Effector memory CD8-positive, alpha-beta T cell (primary cell): ENCODE data around the gene ACIN1.
A peak's percentile ranks its signal among the peaks of the same experiment; 100 is the strongest.

Experiments
- ATAC-seq: fragments of 150-1000 bp; cut with Tn5 transposase; replicated peaks from 2 replicates; pipeline ENCODE4 v1.10.0; 2021; ENCODE audit warnings: mild to moderate bottlenecking, moderate library complexity
- DNase-seq, 3 experiments: peaks; one replicate each; pipeline ENCODE4 v3.0.0; 2021
- H3K27ac Mint-ChIP-seq, 2 donors: one replicate each; pipeline ENCODE4 v1.8.0; 2022; ENCODE audit warnings: mild to moderate bottlenecking in 2 of 2, mixed read lengths in 2 of 2, moderate library complexity in 2 of 2
- H3K27me3 Mint-ChIP-seq, 2 donors: one replicate each; pipeline ENCODE4 v1.8.0; 2022; ENCODE audit warnings: mixed read lengths in 2 of 2
- H3K36me3 Mint-ChIP-seq: one replicate; pipeline ENCODE4 v1.8.0; 2022; ENCODE audit warnings: mild to moderate bottlenecking, moderate library complexity, mixed read lengths; ENCODE audit not compliant: insufficient read depth
- H3K4me1 Mint-ChIP-seq, 2 donors: one replicate each; pipeline ENCODE4 v1.8.0; 2022; ENCODE audit warnings: low read depth in 2 of 2, mixed read lengths in 2 of 2
- H3K4me3 Mint-ChIP-seq, 2 donors: one replicate each; pipeline ENCODE4 v1.8.0; 2022; ENCODE audit warnings: mild to moderate bottlenecking in 2 of 2, mixed read lengths in 2 of 2, moderate library complexity in 2 of 2
- H3K9me3 Mint-ChIP-seq, 2 donors: one replicate each; pipeline ENCODE4 v1.8.0; 2022; ENCODE audit warnings: mixed read lengths in 2 of 2

ACIN1 gene

GRCh38 chr14:23063601-23064000, 31.3 kb downstream of the ACIN1 start:
- Mint-ChIP-seq H3K9me3 (no peaks in the 10 kb centered on the region), H3K27me3 (no peaks in the 10 kb centered on the region), H3K36me3 (peaks cover 92% of the 10 kb centered on the region), H3K4me1 (peaks cover 3 to 5% of the 10 kb centered on the region in 2 donors), H3K4me3 (no peak overlapping the region), H3K27ac (peak overlapping the region in 1 of 2 donors; percentile 54)
- ATAC-seq (no peak), DNase-seq (no peak)

- Mint-ChIP-seq H3K27ac (no peak overlapping the region), H3K36me3 (peaks cover 93% of the 10 kb centered on the region), H3K4me3 (no peak overlapping the region), H3K27me3 (no peaks in the 10 kb centered on the region), H3K4me1 (peaks cover 8 to 9% of the 10 kb centered on the region in 2 donors), H3K9me3 (no peaks in the 10 kb centered on the region)
- ATAC-seq (no peak), DNase-seq (no peak)
These were observed 32.9 kb downstream of the ACIN1 start for GRCh38 chr14:23062002-23062401.

DNA sequence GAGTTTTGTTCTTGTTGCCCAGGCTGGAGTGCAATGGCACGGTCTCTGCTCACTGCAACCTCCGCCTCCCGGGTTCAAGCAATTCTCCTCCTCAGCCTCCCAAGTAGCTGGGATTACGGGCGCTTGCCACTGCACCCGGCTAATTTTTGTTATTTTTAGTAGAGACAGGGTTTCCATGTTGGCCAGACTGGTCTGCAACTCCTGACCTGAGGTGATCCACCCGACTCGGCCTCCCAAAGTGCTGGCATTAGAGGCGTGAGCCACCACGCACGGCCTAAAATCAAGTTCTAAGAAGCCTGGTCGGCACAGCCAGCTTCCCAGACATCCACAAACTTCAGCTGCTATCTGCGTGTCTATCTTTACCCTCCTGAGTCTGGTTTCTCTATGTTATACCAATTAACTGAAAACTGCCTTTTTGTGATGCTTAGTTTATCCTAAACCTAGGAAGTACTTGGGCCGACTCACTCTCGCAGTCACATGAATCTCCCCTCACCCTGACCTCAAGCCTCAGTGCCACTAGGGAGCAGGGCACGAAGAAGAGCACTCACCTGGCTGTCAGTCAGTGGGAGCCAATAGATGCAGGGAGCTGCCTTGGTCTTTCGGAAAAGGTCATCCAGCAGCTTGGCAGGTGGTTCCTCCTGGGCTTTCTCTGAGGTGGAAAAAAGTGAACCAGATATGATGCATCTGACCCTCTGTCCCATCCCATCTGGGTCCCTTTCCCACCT, 34.2 kb downstream of the ACIN1 start:
- no peaks in the 10 kb centered on the region for H3K27me3 Mint-ChIP-seq
- ATAC-seq (no peak), DNase-seq (no peak)
- H3K9me3 Mint-ChIP-seq, result no peaks in the 10 kb centered on the region
- H3K36me3 Mint-ChIP-seq, result peaks cover 81% of the 10 kb centered on the region
- H3K4me3 Mint-ChIP-seq, result no peak overlapping the region
- H3K27ac Mint-ChIP-seq, result no peak overlapping the region
- peaks cover 18% of the 10 kb centered on the region in 2 donors for H3K4me1 Mint-ChIP-seq

- peak overlapping the region; percentile 12 to 35 for H3K27ac Mint-ChIP-seq
- H3K9me3 Mint-ChIP-seq, result no peaks in the 10 kb centered on the region
- peaks cover 62% of the 10 kb centered on the region for H3K36me3 Mint-ChIP-seq
- H3K4me3 Mint-ChIP-seq, result peak overlapping the region; percentile 14 to 40
- no peaks in the 10 kb centered on the region for H3K27me3 Mint-ChIP-seq
- H3K4me1 Mint-ChIP-seq, result peaks cover 17 to 22% of the 10 kb centered on the region in 2 donors
- DNase-seq, result no peak
- ATAC-seq, result no peak
These were observed 36.1 kb downstream of the ACIN1 start for GRCh38 chr14:23058654-23059504.

DNA sequence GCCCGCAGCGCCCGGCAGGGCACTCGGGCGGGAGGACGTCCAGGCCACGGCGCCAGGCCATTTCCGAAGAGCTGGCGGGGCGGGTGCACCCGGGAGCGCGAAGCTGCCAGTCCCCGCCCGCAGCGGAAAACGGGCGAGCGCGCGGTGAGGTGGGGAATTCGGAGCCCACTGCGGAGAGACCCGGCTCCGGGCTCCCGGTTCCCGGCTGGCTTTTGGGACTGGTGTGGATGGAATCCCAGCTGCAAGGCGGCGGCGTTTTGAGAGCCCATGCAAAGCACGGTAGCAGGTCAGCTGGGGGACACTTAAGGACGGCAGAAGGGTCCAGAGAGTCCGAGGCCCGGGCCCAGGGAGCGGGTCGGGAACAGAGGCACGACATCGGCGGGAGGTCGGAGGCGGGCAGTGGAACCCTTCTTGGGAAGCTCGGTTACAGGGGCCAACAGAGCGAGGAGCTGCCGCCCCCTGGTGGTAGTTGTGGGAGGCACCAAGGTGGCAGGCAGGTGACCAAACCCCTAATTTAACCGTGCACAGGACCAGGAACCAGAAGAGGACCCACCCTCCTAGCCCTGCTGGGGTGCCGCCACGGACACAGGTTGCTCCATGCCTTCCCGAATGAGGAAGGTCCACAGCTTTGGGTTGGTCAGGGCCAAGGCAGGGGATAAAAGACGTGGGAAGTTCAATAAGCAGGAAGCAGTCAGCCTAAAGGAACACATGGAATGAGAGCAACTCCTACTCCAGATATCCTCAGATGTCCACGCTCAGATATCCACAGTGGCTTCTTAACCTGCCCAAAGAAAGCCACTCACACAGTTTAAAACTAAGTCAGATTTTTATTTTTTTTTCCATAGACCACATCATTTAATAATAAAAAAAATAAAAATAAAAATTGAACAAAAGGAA, 36.9 kb downstream of the ACIN1 start:
- no peaks in the 10 kb centered on the region for H3K9me3 Mint-ChIP-seq
- H3K27me3 Mint-ChIP-seq, result no peaks in the 10 kb centered on the region
- peaks cover 54% of the 10 kb centered on the region for H3K36me3 Mint-ChIP-seq
- DNase-seq (peak; percentile 83 to 87 (median 83)), ATAC-seq (peak; percentile 74)
- peak overlapping the region; percentile 84 for H3K4me3 Mint-ChIP-seq
- peaks cover 17 to 22% of the 10 kb centered on the region in 2 donors for H3K4me1 Mint-ChIP-seq
- H3K27ac Mint-ChIP-seq, result peak overlapping the region in 1 of 2 donors; percentile 73

DNA sequence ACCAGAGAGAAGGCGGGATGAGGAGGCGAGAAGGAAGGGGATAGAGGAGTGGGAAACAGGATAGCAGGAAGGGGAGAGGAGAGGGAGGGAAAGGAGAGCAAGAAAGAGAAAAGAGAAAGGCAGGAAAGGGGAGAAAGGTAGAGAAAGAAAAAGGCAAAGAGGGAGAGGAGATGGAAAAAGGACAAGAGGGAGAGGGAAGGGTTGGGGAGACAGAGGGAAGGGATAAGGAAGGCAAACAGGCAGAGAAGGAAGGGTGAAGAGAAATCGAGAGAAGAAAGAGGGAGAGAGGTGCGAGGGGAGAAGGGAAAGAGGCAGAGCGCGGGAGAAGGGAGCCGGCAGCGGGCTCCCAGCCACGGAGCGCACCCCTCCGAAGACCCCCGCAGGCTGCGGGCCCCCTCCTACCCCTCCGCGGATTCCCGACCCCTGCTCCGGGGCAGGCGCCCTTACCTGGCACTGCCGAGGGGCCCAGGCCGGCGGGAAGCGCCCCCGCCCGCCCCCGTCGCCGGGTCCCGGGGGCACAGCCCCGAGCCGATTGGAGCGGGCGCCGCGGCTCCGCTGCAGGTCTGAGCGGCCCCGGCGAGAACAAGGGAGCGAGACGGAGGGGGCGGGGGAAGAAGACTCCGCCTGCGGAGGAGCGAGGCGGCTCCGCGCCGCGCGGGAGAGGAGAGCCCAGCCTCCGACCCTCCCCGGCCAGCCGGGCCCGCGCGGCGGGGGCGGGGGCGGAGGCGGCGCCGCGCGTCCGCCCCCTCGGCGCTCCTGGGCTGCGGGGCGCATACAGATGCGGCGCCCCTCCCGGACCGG, 37.8 kb downstream of the ACIN1 start, which contains the start of gene CDH24:
CDH24 (minus strand) TSS at position 565 of the 801 bp plus-strand sequence. CDS start 1,787 bp downstream, outside the sequence.
- ATAC-seq (peak; percentile 77), DNase-seq (peak; percentile 57 to 67 (median 61))
- H3K27ac Mint-ChIP-seq, result peak within 1 kb of the TSS; percentile 58 to 73
- peaks cover 17 to 22% of the 10 kb centered on the region in 2 donors for H3K4me1 Mint-ChIP-seq
- no peaks in the 10 kb centered on the region for H3K9me3 Mint-ChIP-seq
- no peaks in the 10 kb centered on the region for H3K27me3 Mint-ChIP-seq
- peaks cover 45% of the 10 kb centered on the region for H3K36me3 Mint-ChIP-seq
- peak within 1 kb of the TSS; percentile 84 for H3K4me3 Mint-ChIP-seq

- peaks cover 17 to 22% of the 10 kb centered on the region in 2 donors for H3K4me1 Mint-ChIP-seq
- H3K9me3 Mint-ChIP-seq, result no peaks in the 10 kb centered on the region
- DNase-seq, result peak; percentile 61 to 69 (median 64)
- H3K4me3 Mint-ChIP-seq, result peak overlapping the region; percentile 84
- peak overlapping the region; percentile 25 to 58 for H3K27ac Mint-ChIP-seq
- H3K36me3 Mint-ChIP-seq, result peaks cover 39% of the 10 kb centered on the region
- no peaks in the 10 kb centered on the region for H3K27me3 Mint-ChIP-seq
- peak; percentile 67 for ATAC-seq
These were observed 38.6 kb downstream of the ACIN1 start for GRCh38 chr14:23056145-23056955.

GRCh38 chr14:23055621-23056144, 39.3 kb downstream of the ACIN1 start:
- ATAC-seq (no peak), DNase-seq (no peak)
- peaks cover 32% of the 10 kb centered on the region for H3K36me3 Mint-ChIP-seq
- peak overlapping the region; percentile 25 to 58 for H3K27ac Mint-ChIP-seq
- no peaks in the 10 kb centered on the region for H3K9me3 Mint-ChIP-seq
- no peaks in the 10 kb centered on the region for H3K27me3 Mint-ChIP-seq
- H3K4me1 Mint-ChIP-seq, result peaks cover 17 to 22% of the 10 kb centered on the region in 2 donors
- H3K4me3 Mint-ChIP-seq, result peak overlapping the region; percentile 84

- peaks cover 17 to 22% of the 10 kb centered on the region in 2 donors for H3K4me1 Mint-ChIP-seq
- no peaks in the 10 kb centered on the region for H3K9me3 Mint-ChIP-seq
- no peak overlapping the region for H3K4me3 Mint-ChIP-seq
- ATAC-seq (no peak), DNase-seq (no peak)
- peak overlapping the region in 1 of 2 donors; percentile 41 for H3K27ac Mint-ChIP-seq
- H3K36me3 Mint-ChIP-seq, result peaks cover 27% of the 10 kb centered on the region
- no peaks in the 10 kb centered on the region for H3K27me3 Mint-ChIP-seq
These were observed 39.8 kb downstream of the ACIN1 start for GRCh38 chr14:23055147-23055550.

DNA sequence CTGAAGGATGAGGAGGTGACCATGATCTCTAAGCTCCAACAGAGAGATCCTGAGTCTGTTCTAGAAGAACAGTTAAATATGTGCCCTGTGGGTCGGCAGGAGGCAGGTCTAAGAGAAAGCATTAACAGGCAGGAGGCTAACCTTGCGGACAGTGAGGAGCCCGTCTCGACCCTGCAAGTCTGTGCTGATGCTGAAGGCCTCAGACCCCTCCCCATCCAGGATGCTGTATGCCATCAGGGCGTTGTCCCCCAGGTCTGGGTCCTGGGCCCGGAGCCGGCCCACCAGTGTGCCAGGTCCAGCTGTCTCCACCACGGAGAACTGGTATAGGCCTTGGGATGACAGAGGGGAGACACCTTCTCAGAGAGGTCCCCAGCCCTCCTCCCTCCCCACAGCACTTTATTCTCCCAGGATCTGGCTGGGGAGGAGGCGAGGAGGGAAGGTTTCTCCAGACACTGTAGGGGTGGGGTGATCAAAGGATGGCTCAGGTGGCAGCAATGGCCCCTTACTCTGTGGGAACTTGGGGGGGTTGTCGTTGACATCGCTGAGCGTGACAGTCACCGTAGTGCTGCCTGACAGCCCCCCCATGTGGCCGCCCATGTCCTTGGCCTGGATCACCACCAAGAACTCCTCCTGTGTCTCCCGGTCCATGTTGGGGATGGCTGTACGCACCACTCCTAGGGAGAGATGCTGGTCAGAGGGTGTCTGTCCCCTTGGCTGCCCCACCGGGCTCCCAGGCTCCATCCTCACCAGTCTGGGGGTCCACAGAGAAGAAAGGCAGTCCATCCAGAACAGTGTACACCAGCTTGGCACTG, 40.7 kb downstream of the ACIN1 start:
- no peak overlapping the region for H3K27ac Mint-ChIP-seq
- DNase-seq, result no peak
- no peaks in the 10 kb centered on the region for H3K9me3 Mint-ChIP-seq
- H3K27me3 Mint-ChIP-seq, result no peaks in the 10 kb centered on the region
- ATAC-seq, result no peak
- peaks cover 17 to 22% of the 10 kb centered on the region in 2 donors for H3K4me1 Mint-ChIP-seq
- peaks cover 17% of the 10 kb centered on the region for H3K36me3 Mint-ChIP-seq
- H3K4me3 Mint-ChIP-seq, result no peak overlapping the region

GRCh38 chr14:23053426-23053825, 41.5 kb downstream of the ACIN1 start:
- Mint-ChIP-seq H3K9me3 (no peaks in the 10 kb centered on the region), H3K27me3 (no peaks in the 10 kb centered on the region), H3K4me3 (no peak overlapping the region), H3K36me3 (peaks cover 10% of the 10 kb centered on the region), H3K27ac (no peak overlapping the region), H3K4me1 (peaks cover 17 to 22% of the 10 kb centered on the region in 2 donors)
- no peak for ATAC-seq
- DNase-seq, result no peak
